Mesenchymal stem cell (in vitro differentiated cells and primary cell): ENCODE data around the gene DAB1.

Source experiments
- DNase-seq: peaks from one replicate; pipeline ENCODE4 v3.0.0-alpha.2; 2013
- H2AFZ ChIP-seq: one replicate; pipeline ENCODE4 v1.6.1; 2013; ENCODE audit warnings: low read depth, mild to moderate bottlenecking, control low read depth, inconsistent platforms, low read length, moderate library complexity
- H2AK5ac ChIP-seq: 2 replicates; pipeline ENCODE4 v1.6.1; 2013; ENCODE audit warnings: low read length, moderate library complexity, mild to moderate bottlenecking, inconsistent platforms; ENCODE audit not compliant: severe bottlenecking
- H2BK120ac ChIP-seq: one replicate; pipeline ENCODE4 v1.6.1; 2013; ENCODE audit warnings: low read depth, mild to moderate bottlenecking, inconsistent platforms, low read length, moderate library complexity
- H2BK12ac ChIP-seq, 2 experiments: one replicate each; pipeline ENCODE4 v1.6.1; 2013; ENCODE audit warnings: inconsistent platforms in 2 of 2, low read length in 2 of 2, mild to moderate bottlenecking in 2 of 2, moderate library complexity in 2 of 2, control low read depth in 1 of 2
- H2BK15ac ChIP-seq: one replicate; pipeline ENCODE4 v1.6.1; 2013; ENCODE audit warnings: mild to moderate bottlenecking, low read depth, inconsistent platforms; ENCODE audit not compliant: poor library complexity, severe bottlenecking
- H2BK5ac ChIP-seq: 2 replicates; pipeline ENCODE4 v1.6.1; 2013; ENCODE audit warnings: low read depth, mild to moderate bottlenecking, low read length, control low read depth, inconsistent platforms; ENCODE audit not compliant: poor library complexity, severe bottlenecking
- H3K14ac ChIP-seq, 2 experiments: one replicate each; pipeline ENCODE4 v1.6.1; 2013; ENCODE audit warnings: inconsistent platforms in 2 of 2, low read length in 2 of 2, control low read depth in 1 of 2, mild to moderate bottlenecking in 1 of 2, moderate library complexity in 1 of 2
- H3K18ac ChIP-seq, 2 experiments: one replicate each; pipeline ENCODE4 v1.6.1; 2013; ENCODE audit warnings: inconsistent platforms in 2 of 2, low read length in 2 of 2, control low read depth in 1 of 2, low read depth in 1 of 2, mild to moderate bottlenecking in 1 of 2
- H3K23ac ChIP-seq, 2 experiments: one replicate each; pipeline ENCODE4 v1.6.1; 2013; ENCODE audit warnings: inconsistent platforms in 2 of 2, low read length in 2 of 2, mild to moderate bottlenecking in 2 of 2, moderate library complexity in 2 of 2, control low read depth in 1 of 2
- H3K27ac ChIP-seq: 2 replicates; pipeline ENCODE4 v1.5.1; 2013; ENCODE audit warnings: mild to moderate bottlenecking, moderate library complexity, low read length, control low read depth, inconsistent platforms; ENCODE audit not compliant: poor library complexity, severe bottlenecking
- H3K27me3 ChIP-seq, 2 experiments: 2 replicates each; pipeline versions ENCODE4 v1.6.1 to v1.7.0; 2013; ENCODE audit warnings: low read length in 2 of 2, mild to moderate bottlenecking in 2 of 2, moderate library complexity in 2 of 2, control low read depth in 1 of 2, inconsistent platforms in 1 of 2; ENCODE audit not compliant: control insufficient read depth in 1 of 2, insufficient read depth in 1 of 2
- H3K36me3 ChIP-seq, 2 experiments: 2 replicates each; pipeline versions ENCODE4 v1.6.1 to v1.7.0; 2013; ENCODE audit warnings: low read length in 2 of 2, control low read depth in 1 of 2, inconsistent platforms in 1 of 2, low read depth in 1 of 2, mild to moderate bottlenecking in 1 of 2; ENCODE audit not compliant: insufficient read depth in 2 of 2, control insufficient read depth in 1 of 2
- H3K4ac ChIP-seq, 2 experiments: one replicate each; pipeline ENCODE4 v1.6.1; 2013; ENCODE audit warnings: inconsistent platforms in 2 of 2, low read length in 2 of 2, mild to moderate bottlenecking in 2 of 2, moderate library complexity in 2 of 2, control low read depth in 1 of 2, low read depth in 1 of 2
- H3K4me1 ChIP-seq: 2 replicates; pipeline ENCODE4 v1.6.1; 2013; ENCODE audit warnings: low read depth, low read length, control low read depth; ENCODE audit not compliant: control insufficient read depth, insufficient read depth
- H3K4me2 ChIP-seq: 2 replicates; pipeline ENCODE4 v1.6.1; 2013; ENCODE audit warnings: low read length, mild to moderate bottlenecking, inconsistent platforms; ENCODE audit not compliant: poor library complexity, severe bottlenecking
- H3K4me3 ChIP-seq, 2 experiments: 2 replicates each; pipeline versions ENCODE4 v1.5.1 to v1.7.0; 2013; ENCODE audit warnings: low read length in 2 of 2, mild to moderate bottlenecking in 2 of 2, control low read depth in 1 of 2, low read depth in 1 of 2; ENCODE audit not compliant: insufficient read depth in 1 of 2
- H3K79me1 ChIP-seq: replicated peaks from 2 replicates; pipeline ENCODE4 v1.6.1; 2013; ENCODE audit warnings: mild to moderate bottlenecking, control low read depth, low read length, inconsistent platforms; ENCODE audit not compliant: poor library complexity, severe bottlenecking
- H3K9ac ChIP-seq: 2 replicates; pipeline ENCODE4 v1.7.0; 2013; ENCODE audit warnings: mild to moderate bottlenecking, low read length, moderate library complexity
- H3K9me3 ChIP-seq: 2 replicates; pipeline ENCODE4 v1.7.0; 2013; ENCODE audit warnings: mild to moderate bottlenecking, low read length; ENCODE audit not compliant: control insufficient read depth
- H4K8ac ChIP-seq: one replicate; pipeline ENCODE4 v1.6.1; 2013; ENCODE audit warnings: inconsistent platforms, mild to moderate bottlenecking, low read length, moderate library complexity
- H4K91ac ChIP-seq: one replicate; pipeline ENCODE4 v1.6.1; 2013; ENCODE audit warnings: mild to moderate bottlenecking, low read length, inconsistent platforms
- WGBS: methylation state at CpG from one replicate; pipeline ENCODE4 v1.1.7; 2013; ENCODE audit warnings: mixed read lengths; 5-methylcytosine and 5-hydroxymethylcytosine counted together

Gene DAB1

GRCh38 chr1:56991576-56991975, 432.3 kb downstream of the DAB1 start:
- Histone ChIP-seq H2BK12ac (no peak overlapping the region), H3K27me3 (no peaks in the 10 kb centered on the region), H3K23ac (no peak overlapping the region), H3K9ac (no peak overlapping the region), H4K91ac (no peak overlapping the region), H3K18ac (no peak overlapping the region), H2AFZ (no peak overlapping the region), H3K4me3 (no peak overlapping the region), H3K36me3 (no peaks in the 10 kb centered on the region), H2BK15ac (no peak overlapping the region), H2AK5ac (no peak overlapping the region), H3K27ac (no peak overlapping the region), H3K9me3 (no peaks in the 10 kb centered on the region), H3K4me2 (no peak overlapping the region), H3K4me1 (no peaks in the 10 kb centered on the region), H2BK120ac (no peak overlapping the region), H2BK5ac (no peak overlapping the region), H3K79me1 (no peaks in the 10 kb centered on the region), H3K14ac (no peak overlapping the region), H3K4ac (no peak overlapping the region), H4K8ac (no peak overlapping the region)
- WGBS: 100% methylated on average over 2 of the region's 3 CpGs
- no peak for DNase-seq

GRCh38 chr1:56986397-56986796, 437.5 kb downstream of the DAB1 start:
- no peaks in the 10 kb centered on the region for H3K9me3 ChIP-seq
- no peak overlapping the region for H3K4me2 ChIP-seq
- 67% methylated on average over 2 of the region's 2 CpGs for WGBS
- no peak overlapping the region for H2BK120ac ChIP-seq
- H2AK5ac ChIP-seq: no peak overlapping the region
- H3K27me3 ChIP-seq: no peaks in the 10 kb centered on the region
- H3K4ac ChIP-seq: no peak overlapping the region
- no peak overlapping the region for H3K4me3 ChIP-seq
- no peaks in the 10 kb centered on the region for H3K4me1 ChIP-seq
- no peak overlapping the region for H2AFZ ChIP-seq
- H3K79me1 ChIP-seq: no peaks in the 10 kb centered on the region
- no peak overlapping the region for H2BK5ac ChIP-seq
- H2BK12ac ChIP-seq: no peak overlapping the region
- H3K27ac ChIP-seq: no peak overlapping the region
- H4K8ac ChIP-seq: no peak overlapping the region
- H4K91ac ChIP-seq: no peak overlapping the region
- H3K9ac ChIP-seq: no peak overlapping the region
- no peak overlapping the region for H2BK15ac ChIP-seq
- H3K14ac ChIP-seq: no peak overlapping the region
- no peak overlapping the region for H3K23ac ChIP-seq
- no peak for DNase-seq
- no peak overlapping the region for H3K18ac ChIP-seq
- no peaks in the 10 kb centered on the region for H3K36me3 ChIP-seq

DNA sequence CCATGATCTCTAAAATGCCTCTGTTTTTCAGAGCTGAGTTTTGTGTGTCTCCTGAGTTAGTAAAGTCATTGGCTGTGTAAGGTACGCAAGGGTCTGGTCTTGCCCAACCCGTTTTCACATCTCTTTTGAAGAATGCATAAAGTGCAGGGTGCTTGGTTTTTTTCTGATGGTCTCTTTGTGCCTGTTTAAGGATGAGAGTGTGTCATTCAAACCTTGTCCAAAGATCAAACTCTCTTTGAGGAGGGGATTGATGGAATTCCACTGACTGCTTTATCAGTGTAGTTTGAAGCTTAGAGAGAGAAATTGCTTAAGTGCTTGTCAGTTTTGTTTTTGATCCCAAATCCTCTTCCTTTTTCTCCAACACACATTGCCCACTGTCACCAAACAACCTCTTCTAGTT, 438.0 kb downstream of the DAB1 start:
- no peak overlapping the region for H3K23ac ChIP-seq
- H3K4me3 ChIP-seq: no peak overlapping the region
- no peak overlapping the region for H3K18ac ChIP-seq
- H3K79me1 ChIP-seq: no peaks in the 10 kb centered on the region
- no peak overlapping the region for H4K8ac ChIP-seq
- no peak for DNase-seq
- no peak overlapping the region for H2BK12ac ChIP-seq
- no peaks in the 10 kb centered on the region for H3K36me3 ChIP-seq
- H2AFZ ChIP-seq: no peak overlapping the region
- H3K9ac ChIP-seq: no peak overlapping the region
- no peaks in the 10 kb centered on the region for H3K4me1 ChIP-seq
- no peaks in the 10 kb centered on the region for H3K27me3 ChIP-seq
- no peak overlapping the region for H3K4ac ChIP-seq
- WGBS: 88% methylated on average over 2 of the region's 2 CpGs
- no peak overlapping the region for H3K4me2 ChIP-seq
- no peak overlapping the region for H2BK5ac ChIP-seq
- no peak overlapping the region for H2BK15ac ChIP-seq
- no peak overlapping the region for H3K14ac ChIP-seq
- H4K91ac ChIP-seq: no peak overlapping the region
- H3K27ac ChIP-seq: no peak overlapping the region
- H2AK5ac ChIP-seq: no peak overlapping the region
- no peaks in the 10 kb centered on the region for H3K9me3 ChIP-seq
- no peak overlapping the region for H2BK120ac ChIP-seq

- Histone ChIP-seq H2AFZ (no peak overlapping the region), H2BK120ac (no peak overlapping the region), H3K4me2 (no peak overlapping the region), H3K4ac (no peak overlapping the region), H4K91ac (no peak overlapping the region), H3K14ac (no peak overlapping the region), H3K36me3 (no peaks in the 10 kb centered on the region), H2BK15ac (no peak overlapping the region), H3K9me3 (no peaks in the 10 kb centered on the region), H3K18ac (no peak overlapping the region), H3K4me3 (no peak overlapping the region), H3K23ac (no peak overlapping the region), H3K27me3 (peaks cover 0 to 3% of the 10 kb centered on the region in 2 experiments), H2BK5ac (no peak overlapping the region), H3K27ac (no peak overlapping the region), H3K9ac (no peak overlapping the region), H2BK12ac (no peak overlapping the region), H4K8ac (no peak overlapping the region), H2AK5ac (no peak overlapping the region), H3K79me1 (no peaks in the 10 kb centered on the region), H3K4me1 (no peaks in the 10 kb centered on the region)
- 86% methylated on average over 3 of the region's 6 CpGs for WGBS
- DNase-seq: no peak
These were observed 440.4 kb downstream of the DAB1 start for GRCh38 chr1:56983484-56983883.
